Activated T-helper 1 cell treated with anti-CD3 and anti-CD28 coated beads, Interleukin-2, amount 50 U/mL, for 16 hours (primary cell): ENCODE measurements around the gene MICU1.
"Not testable (repeated sequence)": the region's sequence is repeated elsewhere in the genome, so short reads cannot be mapped to it uniquely, and the experiment has no call there.

ENCODE experiments used
- DNase-seq, 2 donors: peaks; one replicate each; pipeline ENCODE4 v3.0.0-alpha.2; 2020; ENCODE audit warnings: low read depth in 1 of 2, low spot score in 1 of 2

The MICU1 gene

GRCh38 chr10:72625608-72626443 is at the start of gene MICU1:
TSS of gene MICU1 (minus strand) at chr10:72626079. CDS start at chr10:72566793, 59,286 bp downstream.
- peak; percentile 85 to 90 for DNase-seq

- DNase-seq, result not testable (repeated sequence)
Observed at GRCh38 chr10:72674174-72674573, 48.3 kb upstream of the MICU1 start.

GRCh38 chr10:72673280-72673679 is 47.4 kb upstream of the MICU1 start:
- no peak for DNase-seq

GRCh38 chr10:72667207-72667864 is 41.5 kb upstream of the MICU1 start:
- no peak for DNase-seq

GRCh38 chr10:72665925-72666324 is 40.0 kb upstream of the MICU1 start:
- DNase-seq, result no peak

GRCh38 chr10:72663971-72664370 is 38.1 kb upstream of the MICU1 start:
- no peak for DNase-seq

GRCh38 chr10:72661431-72661830 is 35.6 kb upstream of the MICU1 start:
- DNase-seq, result no peak

- DNase-seq, result no peak
Observed at GRCh38 chr10:72660220-72660619, 34.3 kb upstream of the MICU1 start.

- DNase-seq, result no peak
Observed at GRCh38 chr10:72659694-72660093, 33.8 kb upstream of the MICU1 start.

GRCh38 chr10:72658696-72659400 is 33.0 kb upstream of the MICU1 start:
- no peak for DNase-seq

GRCh38 chr10:72654720-72655119 is 28.8 kb upstream of the MICU1 start:
- DNase-seq, result no peak

GRCh38 chr10:72653383-72654096 is 27.7 kb upstream of the MICU1 start:
- DNase-seq, result no peak

- DNase-seq, result no peak
Observed at GRCh38 chr10:72649291-72649690, 23.4 kb upstream of the MICU1 start.

GRCh38 chr10:72648301-72648700 is 22.4 kb upstream of the MICU1 start:
- no peak for DNase-seq

- DNase-seq, result not testable (repeated sequence)
Observed at GRCh38 chr10:72646971-72647370, 21.1 kb upstream of the MICU1 start.

- DNase-seq, result no peak
Observed at GRCh38 chr10:72645263-72645858, 19.5 kb upstream of the MICU1 start.

GRCh38 chr10:72642318-72642717 is 16.4 kb upstream of the MICU1 start:
- no peak for DNase-seq

GRCh38 chr10:72639441-72639873 is 13.6 kb upstream of the MICU1 start:
- DNase-seq, result no peak

GRCh38 chr10:72638586-72639440 is 12.9 kb upstream of the MICU1 start:
- no peak for DNase-seq

- no peak for DNase-seq
Observed at GRCh38 chr10:72637398-72637857, 11.5 kb upstream of the MICU1 start.
